IMR-90 (cell line): ENCODE measurements around the gene PYY. TPM values are rescaled to one million over a fixed set of nuclear protein-coding genes. Genes with fewer than 3 reads are reported as not detected.

Experiments
- ATAC-seq: fragments of 200-7000 bp; cut with Tn5 transposase; 2 replicates; pipeline ENCODE4 v1.9.1; 2020; ENCODE audit warnings: low read depth, mild to moderate bottlenecking, moderate library complexity
- BruUV-seq: library from RNA; stranded (reverse); fragments of 400-500 nt; replicated peaks from 2 replicates; lab custom pipeline; 2021; lab: Mats Ljungman, UMichigan
- CTCF ChIA-PET: fragments of 300-600 bp; formaldehyde crosslinking; extraction: SDS; loops from one replicate; lab custom pipeline; 2021; ENCODE audit warnings: antibody characterized with exemption; lab: Yijun Ruan, JAX
- POLR2A ChIA-PET: fragments of 300-600 bp; sonication (Branson Sonifier 250); formaldehyde crosslinking; loops from one replicate; lab custom pipeline; 2022; ENCODE audit warnings: antibody characterized with exemption; ENCODE audit not compliant: unreplicated experiment; lab: Charles Lee
- DNase-seq: peaks from one replicate; pipeline ENCODE4 v3.0.0; 2013
- H2AFZ ChIP-seq: replicated peaks from 2 replicates; pipeline ENCODE3; 2013; ENCODE audit warnings: low read length, mild to moderate bottlenecking; ENCODE audit not compliant: poor library complexity
- H2AK5ac ChIP-seq: 2 replicates; pipeline ENCODE4 v1.6.1; 2013; ENCODE audit warnings: low read depth, low read length, inconsistent platforms
- H2AK9ac ChIP-seq: replicated peaks from 2 replicates; pipeline ENCODE3; 2013; ENCODE audit warnings: mild to moderate bottlenecking, low read depth, low read length, moderate library complexity; ENCODE audit not compliant: poor library complexity
- H2BK120ac ChIP-seq: 2 replicates; pipeline ENCODE4 v1.6.1; 2013; ENCODE audit warnings: low read depth, low read length, inconsistent platforms
- H2BK15ac ChIP-seq: 3 replicates; pipeline ENCODE4 v1.6.1; 2013; ENCODE audit warnings: low read depth, low read length, inconsistent platforms
- H2BK20ac ChIP-seq: 2 replicates; pipeline ENCODE4 v1.6.1; 2013; ENCODE audit warnings: low read depth, mild to moderate bottlenecking, inconsistent platforms, low read length, moderate library complexity
- H2BK5ac ChIP-seq: 2 replicates; pipeline ENCODE4 v1.6.1; 2013; ENCODE audit warnings: mild to moderate bottlenecking, low read depth, low read length, inconsistent platforms; ENCODE audit not compliant: poor library complexity, severe bottlenecking
- H3K14ac ChIP-seq: replicated peaks from 2 replicates; pipeline ENCODE4 v1.6.1; 2013; ENCODE audit warnings: low read depth, low read length, inconsistent platforms
- H3K18ac ChIP-seq: 2 replicates; pipeline ENCODE4 v1.6.1; 2013; ENCODE audit warnings: low read depth, low read length, control low read depth
- H3K23ac ChIP-seq: 2 replicates; pipeline ENCODE4 v1.6.1; 2013; ENCODE audit warnings: low read depth, low read length, inconsistent platforms
- H3K27ac ChIP-seq: 2 replicates; pipeline ENCODE4 v1.5.1; 2013; ENCODE audit warnings: mild to moderate bottlenecking, control low read depth, low read length; ENCODE audit not compliant: insufficient read depth
- H3K27me3 ChIP-seq: 2 replicates; pipeline ENCODE4 v1.6.1; 2013; ENCODE audit warnings: low read length; ENCODE audit not compliant: control insufficient read depth, insufficient read depth
- H3K36me3 ChIP-seq: 2 replicates; pipeline ENCODE4 v1.6.1; 2013; ENCODE audit warnings: low read length, mixed read lengths; ENCODE audit not compliant: control insufficient read depth, insufficient read depth
- H3K4ac ChIP-seq: 2 replicates; pipeline ENCODE4 v1.6.1; 2013; ENCODE audit warnings: low read depth, low read length, inconsistent platforms
- H3K4me1 ChIP-seq: 2 replicates; pipeline ENCODE4 v1.6.1; 2013; ENCODE audit warnings: low read length, mixed read lengths; ENCODE audit not compliant: control insufficient read depth, insufficient read depth
- H3K4me2 ChIP-seq: 2 replicates; pipeline ENCODE4 v1.6.1; 2013; ENCODE audit warnings: low read depth, mild to moderate bottlenecking, control low read depth, low read length, moderate library complexity
- H3K4me3 ChIP-seq: 2 replicates; pipeline ENCODE4 v1.5.1; 2013; ENCODE audit warnings: low read depth, mild to moderate bottlenecking, control low read depth, low read length, moderate library complexity; ENCODE audit not compliant: insufficient read depth
- H3K56ac ChIP-seq: 2 replicates; pipeline ENCODE4 v1.6.1; 2013; ENCODE audit warnings: low read length, inconsistent platforms; ENCODE audit not compliant: insufficient read depth; ENCODE audit errors: extremely low read depth
- H3K79me1 ChIP-seq, 2 experiments: 2 replicates each; pipeline ENCODE4 v1.6.1; 2013; ENCODE audit warnings: low read length in 2 of 2, inconsistent platforms in 1 of 2, low read depth in 1 of 2
- H3K9ac ChIP-seq: 2 replicates; pipeline ENCODE4 v1.6.1; 2013; ENCODE audit warnings: low read depth, low read length, control low read depth
- H3K9me1 ChIP-seq: 2 replicates; pipeline ENCODE4 v1.6.1; 2013; ENCODE audit warnings: low read length, inconsistent platforms; ENCODE audit not compliant: insufficient read depth
- H3K9me3 ChIP-seq: 2 replicates; pipeline ENCODE4 v1.6.1; 2013; ENCODE audit warnings: low read length; ENCODE audit not compliant: control insufficient read depth, insufficient read depth
- H4K20me1 ChIP-seq: 2 replicates; pipeline ENCODE4 v1.6.1; 2013; ENCODE audit warnings: low read length, inconsistent platforms; ENCODE audit not compliant: insufficient read depth
- H4K5ac ChIP-seq: 2 replicates; pipeline ENCODE4 v1.6.1; 2013; ENCODE audit warnings: mild to moderate bottlenecking, low read depth, low read length, control low read depth
- H4K8ac ChIP-seq, 2 experiments: 2 replicates each; pipeline ENCODE4 v1.6.1; 2013; ENCODE audit warnings: low read depth in 2 of 2, low read length in 2 of 2, control low read depth in 1 of 2, inconsistent platforms in 1 of 2
- H4K91ac ChIP-seq: 2 replicates; pipeline ENCODE4 v1.6.1; 2013; ENCODE audit warnings: low read depth, low read length, inconsistent platforms; ENCODE audit not compliant: insufficient read depth
- CHD1 ChIP-seq: IDR thresholded peaks from 2 replicates; pipeline ENCODE4 v1.6.1; 2012; ENCODE audit warnings: low read depth, low read length, improper control_type of control experiment
- CTCF ChIP-seq: conservative IDR thresholded peaks from 2 replicates; pipeline ENCODE4 v1.5.1; 2012; ENCODE audit warnings: mild to moderate bottlenecking, low read depth, low read length, improper control_type of control experiment
- MAFK ChIP-seq: IDR thresholded peaks from 2 replicates; pipeline ENCODE4 v1.6.1; 2012; ENCODE audit warnings: low read depth, low read length, improper control_type of control experiment
- MAZ ChIP-seq: IDR thresholded peaks from 2 replicates; pipeline ENCODE4 v1.6.1; 2012; ENCODE audit warnings: low read depth, mild to moderate bottlenecking, low read length, improper control_type of control experiment, moderate library complexity, borderline replicate concordance
- RAD21 ChIP-seq: IDR thresholded peaks from 2 replicates; pipeline ENCODE4 v1.6.1; 2012; ENCODE audit warnings: low read length, improper control_type of control experiment
- USF2 ChIP-seq: fragments of 150-350 bp; IDR thresholded peaks from 2 replicates; pipeline ENCODE4 v1.6.1; 2017; ENCODE audit warnings: mild to moderate bottlenecking, antibody characterized with exemption, low read length, low read depth
- WGBS, 2 experiments: methylation state at CpG; one replicate each; pipeline versions ENCODE4 v1.1.5 to v1.1.7; 2013; ENCODE audit warnings: missing lambda C conversion rate in 2 of 2; ENCODE audit not compliant: insufficient read length in 1 of 2; ENCODE audit errors: extremely low coverage in 2 of 2; 5-methylcytosine and 5-hydroxymethylcytosine counted together
- dilution Hi-C: fragments of 300-500 bp; cut with HindIII; formaldehyde crosslinking; loops from one replicate; pipeline ENCODE4 v1.14.3; 2018; ENCODE audit warnings: low sequenced_read_pairs; ENCODE audit not compliant: unreplicated experiment
- in situ Hi-C: fragments of 300-500 bp; cut with MboI; formaldehyde crosslinking; loops from 3 replicates; pipeline ENCODE4 v1.14.3; 2019; ENCODE audit warnings: low sequenced_read_pairs, inconsistent platforms, mixed read lengths
- intact Hi-C: fragments of 100-400 bp; cut with micrococcal nuclease; formaldehyde crosslinking; loops from 2 replicates; pipeline ENCODE4 v1.10.0; 2022
- polyA plus RNA-seq, 3 experiments: library from polyadenylated mRNA; depleted of rRNA; stranded (reverse); fragments of >200 nt; gene quantifications; 2 replicates each; pipeline ENCODE4 v1.2.3, GENCODE V29; 2012; ENCODE audit warnings: low replicate concordance in 1 of 3
- total RNA-seq: library from RNA; depleted of rRNA; stranded (reverse); fragments of >200 nt; gene quantifications from 2 replicates; pipeline ENCODE4 v1.2.3, GENCODE V29; 2012

Gene PYY
- total and polyA plus RNA-seq, 2 of the 4 experiments (the other 2 are of a cell fraction): not detected

- Histone ChIP-seq H3K4me3 (no peak overlapping the region), H3K27me3 (peaks cover 67% of the 10 kb centered on the region), H3K18ac (no peak overlapping the region), H2AFZ (no peak overlapping the region), H3K4ac (no peak overlapping the region), H4K8ac (no peak overlapping the region), H4K5ac (no peak overlapping the region), H3K14ac (no peak overlapping the region), H2AK9ac (no peak overlapping the region), H2BK120ac (no peak overlapping the region), H3K23ac (no peak overlapping the region), H3K4me2 (no peak overlapping the region), H2BK20ac (no peak overlapping the region), H3K9ac (no peak overlapping the region), H2AK5ac (no peak overlapping the region), H2BK5ac (no peak overlapping the region), H3K4me1 (peaks cover under 1% of the 10 kb centered on the region; the same call in 1 of the 2 replicates), H3K27ac (no peak overlapping the region), H3K9me1 (no peaks in the 10 kb centered on the region), H3K9me3 (no peaks in the 10 kb centered on the region), H4K91ac (no peak overlapping the region), H3K36me3 (no peaks in the 10 kb centered on the region), H4K20me1 (no peaks in the 10 kb centered on the region), H3K79me1 (no peaks in the 10 kb centered on the region), H3K56ac (no peak overlapping the region), H2BK15ac (no peak overlapping the region)
- ATAC-seq: no peak
- ChIA-PET CTCF (no interaction called here), POLR2A (no interaction called here)
- DNase-seq: no peak
- in situ Hi-C loops: no loop called here
- no TSS peak for BruUV-seq
- TF ChIP-seq MAFK: no peak
- TF ChIP-seq CTCF: no peak
- no peak for TF ChIP-seq MAZ
- no peak for TF ChIP-seq CHD1
- no peak for TF ChIP-seq RAD21
- no peak for TF ChIP-seq USF2
- WGBS, 2 experiments: 75% methylated on average over 4 of the region's 7 CpGs; no CpG with 5 or more reads in 1 of the 2 experiments
- dilution Hi-C loops: no loop called here
- intact Hi-C loops: no loop called here
Observed at GRCh38 chr17:43979011-43979410, 25.3 kb upstream of the PYY start.
